Esophagus squamous epithelium (tissue), 4 donors: ENCODE measurements around the gene LRRC4C.

ENCODE experiments used
- CTCF ChIP-seq, 6 experiments: fragments of 450-650 bp in 4 of 6; fragments of 200-600 bp in 2 of 6; sonication (generic) in 2 of 6; IDR thresholded peaks; one replicate each; pipeline ENCODE4 v1.5.1; 2016 to 2019; ENCODE audit warnings: antibody characterized with exemption in 6 of 6, mild to moderate bottlenecking in 4 of 6, moderate library complexity in 4 of 6
- POLR2A ChIP-seq, 4 donors: fragments of 450-650 bp; IDR thresholded peaks; one replicate each; pipeline ENCODE4 v1.6.1; 2017; ENCODE audit warnings: antibody characterized with exemption in 4 of 4, mild to moderate bottlenecking in 4 of 4, moderate library complexity in 3 of 4

GRCh38 chr11:41377709-41378394 is 81.6 kb downstream of the LRRC4C start:
- TF ChIP-seq CTCF (IDR thresholded peaks at IDR 0.05): no peak
- TF ChIP-seq POLR2A (IDR thresholded peaks at IDR 0.05): no peak
